H1 (cell line): ENCODE results near the gene RNF220. TPM values are rescaled to one million over a fixed set of nuclear protein-coding genes. Genes with fewer than 3 reads are reported as not detected.

ENCODE experiments used
- BRCA1 ChIP-seq: IDR thresholded peaks from 2 replicates; pipeline ENCODE4 v1.6.1; 2012; ENCODE audit warnings: low read depth, low read length, improper control_type of control experiment
- CEBPB ChIP-seq: IDR thresholded peaks from 2 replicates; pipeline ENCODE4 v1.6.1; 2012; ENCODE audit warnings: low read depth, low read length
- CHD7 ChIP-seq: fragments of 300-600 bp; sonication (generic); IDR thresholded peaks from 2 replicates; pipeline ENCODE4 v1.7.1; 2012; ENCODE audit warnings: low read length, moderate library complexity, mild to moderate bottlenecking, inconsistent platforms; ENCODE audit not compliant: insufficient replicate concordance
- EGR1 ChIP-seq: IDR thresholded peaks from 2 replicates; pipeline ENCODE4 v1.6.1; 2011; ENCODE audit warnings: low read depth, low read length, borderline replicate concordance
- FOSL1 ChIP-seq: IDR thresholded peaks from 2 replicates; pipeline ENCODE4 v1.6.1; 2011; ENCODE audit warnings: mild to moderate bottlenecking, low read depth, low read length, moderate library complexity; ENCODE audit not compliant: insufficient read depth
- GABPA ChIP-seq: IDR thresholded peaks from 2 replicates; pipeline ENCODE4 v1.6.1; 2011; ENCODE audit warnings: mild to moderate bottlenecking, low read length, moderate library complexity, borderline replicate concordance; ENCODE audit not compliant: insufficient read depth
- RFX5 ChIP-seq: IDR thresholded peaks from 2 replicates; pipeline ENCODE4 v1.6.1; 2011; ENCODE audit warnings: low read depth, low read length, improper control_type of control experiment, borderline replicate concordance
- RNF2 ChIP-seq: fragments of 200-900, 300-1000 bp; sonication (generic); IDR thresholded peaks from 2 replicates; pipeline ENCODE4 v1.7.1; 2016; ENCODE audit warnings: borderline replicate concordance, low read depth, mild to moderate bottlenecking, antibody characterized with exemption, low read length; ENCODE audit not compliant: poor library complexity, severe bottlenecking; ENCODE audit errors: missing control alignments
- SP4 ChIP-seq: IDR thresholded peaks from 2 replicates; pipeline ENCODE4 v1.6.1; 2012; ENCODE audit warnings: low read length, inconsistent platforms
- TCF12 ChIP-seq: IDR thresholded peaks from 2 replicates; pipeline ENCODE4 v1.6.1; 2011; ENCODE audit warnings: low read depth, mild to moderate bottlenecking, low read length
- TEAD4 ChIP-seq: IDR thresholded peaks from 2 replicates; pipeline ENCODE4 v1.6.1; 2012; ENCODE audit warnings: low read depth, low read length, inconsistent platforms, mixed read lengths
- YY1 ChIP-seq: IDR thresholded peaks from 2 replicates; pipeline ENCODE4 v1.6.1; 2011; ENCODE audit warnings: low read depth, mild to moderate bottlenecking, low read length
- polyA plus RNA-seq, 7 experiments: library from polyadenylated mRNA; depleted of rRNA in 3 of 7; stranded (reverse) in 5 of 7; unstranded in 2 of 7; fragments of >200 nt in 5 of 7; fragments of 200-250 nt in 2 of 7; gene quantifications; 1 replicate in 5 of 7; 2 replicates in 1 of 7; 4 replicates in 1 of 7; pipeline versions ENCODE4 v1.2.1 to v1.2.3, GENCODE V29; 2011 to 2013; ENCODE audit warnings: missing spikeins in 2 of 7, mixed read lengths in 2 of 7
- total RNA-seq: library from RNA; stranded (reverse); fragmentation: NEBNext Ultra II Directional; extraction: Animal tissue kit (Norgen Biotek cat#: 25700); gene quantifications from 2 replicates; pipeline ENCODE4 v1.2.1, GENCODE V29; 2021

The RNF220 gene
- total and polyA plus RNA-seq, 2 of the 8 experiments (the other 6 are each of a cell fraction or from before 2014, with no cell fraction given): 123 to 160 TPM

DNA sequence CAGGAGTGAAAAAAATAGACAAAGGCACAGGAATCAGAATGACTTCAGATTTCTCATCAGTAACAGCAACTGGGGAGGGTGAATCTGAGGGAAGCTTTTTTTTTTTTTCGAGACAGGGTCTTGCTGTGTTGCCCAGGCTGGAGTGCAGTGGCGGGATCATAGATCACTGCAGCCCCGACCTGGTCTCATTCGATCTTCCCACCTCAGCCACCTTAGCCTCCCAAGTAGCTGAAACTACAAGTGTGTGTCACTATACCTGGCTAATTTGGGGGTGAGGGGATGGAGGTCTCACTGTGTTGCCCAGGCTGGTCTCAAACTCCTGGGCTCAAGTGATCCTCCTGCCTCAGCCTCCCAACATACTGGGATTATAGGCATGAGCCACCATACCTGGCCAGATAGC is 280.2 kb downstream of the RNF220 start (continued):
- TF ChIP-seq CHD7 (no peak), TCF12 (no peak), SP4 (no peak), RNF2 (no peak), CEBPB (no peak), YY1 (no peak), GABPA (no peak), BRCA1 (no peak), EGR1 (no peak), FOSL1 (no peak), RFX5 (no peak), TEAD4 (no peak)
